DOHH2 (cell line): ENCODE measurements around the gene HHEX.

Source experiments
- EZH2phosphoT487 ChIP-seq: fragments of 200-600 bp; sonication (generic); IDR thresholded peaks from 2 replicates; pipeline ENCODE4 v1.6.1; 2017; ENCODE audit warnings: borderline replicate concordance, mild to moderate bottlenecking, antibody characterized with exemption, low read length, moderate library complexity, mixed read lengths
- TF ChIP-seq, protein P1 (sequence below): fragments of 200-600 bp; sonication (generic); IDR thresholded peaks from one replicate; pipeline ENCODE4 v1.5.1; 2014; ENCODE audit warnings: antibody characterized with exemption, mild to moderate bottlenecking, low read depth, low read length; ENCODE audit not compliant: poor library complexity, severe bottlenecking

- TF ChIP-seq, protein P1, sequence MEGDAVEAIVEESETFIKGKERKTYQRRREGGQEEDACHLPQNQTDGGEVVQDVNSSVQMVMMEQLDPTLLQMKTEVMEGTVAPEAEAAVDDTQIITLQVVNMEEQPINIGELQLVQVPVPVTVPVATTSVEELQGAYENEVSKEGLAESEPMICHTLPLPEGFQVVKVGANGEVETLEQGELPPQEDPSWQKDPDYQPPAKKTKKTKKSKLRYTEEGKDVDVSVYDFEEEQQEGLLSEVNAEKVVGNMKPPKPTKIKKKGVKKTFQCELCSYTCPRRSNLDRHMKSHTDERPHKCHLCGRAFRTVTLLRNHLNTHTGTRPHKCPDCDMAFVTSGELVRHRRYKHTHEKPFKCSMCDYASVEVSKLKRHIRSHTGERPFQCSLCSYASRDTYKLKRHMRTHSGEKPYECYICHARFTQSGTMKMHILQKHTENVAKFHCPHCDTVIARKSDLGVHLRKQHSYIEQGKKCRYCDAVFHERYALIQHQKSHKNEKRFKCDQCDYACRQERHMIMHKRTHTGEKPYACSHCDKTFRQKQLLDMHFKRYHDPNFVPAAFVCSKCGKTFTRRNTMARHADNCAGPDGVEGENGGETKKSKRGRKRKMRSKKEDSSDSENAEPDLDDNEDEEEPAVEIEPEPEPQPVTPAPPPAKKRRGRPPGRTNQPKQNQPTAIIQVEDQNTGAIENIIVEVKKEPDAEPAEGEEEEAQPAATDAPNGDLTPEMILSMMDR: no peak
- no peak for TF ChIP-seq EZH2phosphoT487
Observed at GRCh38 chr10:92702301-92702916, 12.7 kb downstream of the HHEX start.
